Fibroblast of pulmonary artery (primary cell): Measurements from ENCODE around the gene NPHP4.

Experiments used
- DNase-seq: peaks from one replicate; pipeline ENCODE4 v3.0.0-alpha.2; 2010; ENCODE audit warnings: low read depth
- H3K4me3 ChIP-seq: replicated peaks from 2 replicates; pipeline ENCODE4 v1.5.1; 2011; ENCODE audit warnings: low read depth, mild to moderate bottlenecking, control low read depth, low read length, moderate library complexity
- TF ChIP-seq, protein P1 (sequence below): IDR thresholded peaks from 2 replicates; pipeline ENCODE4 v1.5.1; 2011; ENCODE audit warnings: mild to moderate bottlenecking, control low read depth, low read length, inconsistent platforms; ENCODE audit errors: missing control alignments

NPHP4 gene

DNA sequence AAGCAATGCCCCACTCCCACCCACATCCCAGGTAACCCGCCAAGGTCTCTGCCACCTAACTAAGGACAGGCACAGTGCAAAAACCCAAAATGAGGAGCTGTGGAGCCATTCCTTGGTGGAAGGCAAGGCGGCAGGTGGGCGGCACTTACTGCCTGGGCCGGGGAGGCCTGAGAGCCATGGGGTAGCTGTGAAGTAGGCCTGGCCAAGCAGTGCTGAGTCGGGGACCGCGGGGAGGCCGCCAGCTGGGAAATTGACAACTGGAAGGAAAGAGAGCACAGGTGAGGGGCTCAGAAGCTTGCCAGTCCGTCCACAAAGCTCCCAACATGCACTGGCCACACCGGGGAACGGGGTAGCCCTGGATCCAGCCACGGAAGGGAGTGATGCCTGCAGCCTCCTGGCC lies 85.3 kb downstream of the NPHP4 start:
- no peak overlapping the region for H3K4me3 ChIP-seq
- DNase-seq = no peak
- TF ChIP-seq, protein P1, sequence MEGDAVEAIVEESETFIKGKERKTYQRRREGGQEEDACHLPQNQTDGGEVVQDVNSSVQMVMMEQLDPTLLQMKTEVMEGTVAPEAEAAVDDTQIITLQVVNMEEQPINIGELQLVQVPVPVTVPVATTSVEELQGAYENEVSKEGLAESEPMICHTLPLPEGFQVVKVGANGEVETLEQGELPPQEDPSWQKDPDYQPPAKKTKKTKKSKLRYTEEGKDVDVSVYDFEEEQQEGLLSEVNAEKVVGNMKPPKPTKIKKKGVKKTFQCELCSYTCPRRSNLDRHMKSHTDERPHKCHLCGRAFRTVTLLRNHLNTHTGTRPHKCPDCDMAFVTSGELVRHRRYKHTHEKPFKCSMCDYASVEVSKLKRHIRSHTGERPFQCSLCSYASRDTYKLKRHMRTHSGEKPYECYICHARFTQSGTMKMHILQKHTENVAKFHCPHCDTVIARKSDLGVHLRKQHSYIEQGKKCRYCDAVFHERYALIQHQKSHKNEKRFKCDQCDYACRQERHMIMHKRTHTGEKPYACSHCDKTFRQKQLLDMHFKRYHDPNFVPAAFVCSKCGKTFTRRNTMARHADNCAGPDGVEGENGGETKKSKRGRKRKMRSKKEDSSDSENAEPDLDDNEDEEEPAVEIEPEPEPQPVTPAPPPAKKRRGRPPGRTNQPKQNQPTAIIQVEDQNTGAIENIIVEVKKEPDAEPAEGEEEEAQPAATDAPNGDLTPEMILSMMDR = no peak

DNA sequence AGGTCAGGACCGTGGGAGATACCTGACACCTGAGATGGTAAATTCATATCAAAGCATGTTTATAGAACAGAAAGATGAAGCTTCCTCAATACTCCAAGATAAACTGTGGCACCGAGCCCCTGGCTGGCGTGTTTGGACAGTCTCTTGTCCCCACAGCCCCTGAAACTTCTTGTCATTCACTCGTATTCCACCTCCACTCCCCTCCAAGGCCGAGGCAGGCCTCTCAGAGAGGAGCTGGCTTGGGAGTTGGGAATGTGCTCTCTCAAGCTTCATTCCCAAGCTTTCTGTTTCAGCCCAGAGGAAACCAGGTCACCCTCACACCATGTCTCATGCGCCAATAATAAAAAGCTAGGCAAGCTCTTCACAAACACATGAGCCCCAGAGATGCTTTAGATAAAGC lies 86.1 kb downstream of the NPHP4 start:
- TF ChIP-seq, protein P1 = no peak
- no peak for DNase-seq
- H3K4me3 ChIP-seq = no peak overlapping the region

DNA sequence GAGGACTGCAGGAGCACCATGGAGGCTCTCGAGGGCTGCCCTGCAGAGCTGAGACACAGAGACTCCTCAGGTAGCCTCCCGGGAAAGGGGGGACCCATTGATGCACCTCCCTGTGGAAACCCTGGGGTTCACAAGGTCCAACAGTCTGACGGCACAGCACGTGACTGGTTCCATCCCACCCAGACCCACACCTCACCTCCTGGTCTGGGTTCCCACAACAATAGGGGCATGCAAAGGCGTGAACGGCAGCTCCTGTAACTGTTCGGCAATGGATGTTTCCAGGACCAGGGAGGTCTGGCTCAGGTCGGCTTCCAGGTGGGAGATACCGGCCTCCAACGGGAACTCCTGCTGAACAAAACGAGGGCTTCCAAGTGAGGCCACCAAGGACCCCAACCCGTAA lies 86.8 kb downstream of the NPHP4 start:
- no peak overlapping the region for H3K4me3 ChIP-seq
- TF ChIP-seq, protein P1 = no peak
- DNase-seq = no peak

DNA sequence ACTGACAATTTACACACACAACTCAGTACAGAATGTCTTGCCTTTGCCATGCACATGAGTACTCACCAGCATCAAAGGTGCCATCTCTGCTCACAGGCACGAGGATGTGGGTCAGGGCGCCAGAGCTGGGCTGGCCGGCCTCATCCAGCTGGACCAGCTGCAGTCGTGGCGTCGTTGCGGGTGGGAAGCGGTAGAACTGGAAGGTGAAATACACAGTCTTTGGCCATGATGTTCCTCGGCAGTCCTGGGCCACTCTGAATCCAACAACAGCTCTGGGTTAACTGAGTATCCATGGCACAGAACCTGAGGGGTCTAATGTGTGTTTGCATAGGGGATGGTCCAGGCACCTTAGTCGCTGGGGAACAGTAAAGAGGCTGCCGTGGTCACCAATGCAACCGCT lies 87.7 kb downstream of the NPHP4 start:
- no peak for DNase-seq
- TF ChIP-seq, protein P1 = no peak
- no peak overlapping the region for H3K4me3 ChIP-seq

DNA sequence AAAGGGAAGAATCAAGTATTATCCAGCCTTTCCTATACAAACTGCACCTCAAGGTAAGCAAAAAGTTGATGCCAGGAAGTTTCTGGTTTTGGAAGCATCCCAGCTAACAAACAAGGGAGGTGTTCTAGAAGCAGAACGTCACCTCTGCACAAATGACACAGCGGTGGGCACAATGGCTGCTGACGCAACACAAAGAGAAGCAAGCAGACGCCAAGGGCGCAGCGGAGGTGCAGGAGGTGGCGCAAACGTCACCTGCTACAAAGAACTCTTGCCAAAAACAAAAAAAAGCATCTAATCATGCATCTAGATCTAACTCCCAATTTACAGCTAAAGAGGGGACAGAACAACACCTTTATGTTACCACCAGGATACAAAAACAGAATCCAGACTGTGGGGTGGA lies 88.5 kb downstream of the NPHP4 start:
- TF ChIP-seq, protein P1 = no peak
- DNase-seq = no peak

DNA sequence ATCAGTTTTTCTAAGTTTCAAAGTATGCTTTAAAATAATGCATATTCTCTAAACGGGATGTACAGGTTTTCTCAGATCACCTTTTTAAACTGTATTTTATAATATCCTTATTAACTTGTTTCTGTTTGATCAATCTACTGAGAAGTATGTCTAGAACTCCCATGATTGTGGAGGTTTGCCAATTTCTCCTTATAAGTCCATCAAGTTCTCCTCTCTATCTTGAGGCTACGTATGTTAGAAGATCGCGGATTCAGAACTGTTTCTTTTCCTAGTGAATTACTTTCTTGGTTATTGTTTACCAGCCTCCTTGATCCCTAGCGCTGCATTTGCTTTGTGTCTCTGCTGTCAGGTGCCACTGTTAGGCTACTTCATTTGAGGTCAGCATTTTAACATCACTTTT lies 89.2 kb downstream of the NPHP4 start:
- TF ChIP-seq, protein P1 = no peak
- no peak overlapping the region for H3K4me3 ChIP-seq
- no peak for DNase-seq

More for the DNA sequence above, 88.5 kb downstream of the NPHP4 start:
- no peak overlapping the region for H3K4me3 ChIP-seq

DNA sequence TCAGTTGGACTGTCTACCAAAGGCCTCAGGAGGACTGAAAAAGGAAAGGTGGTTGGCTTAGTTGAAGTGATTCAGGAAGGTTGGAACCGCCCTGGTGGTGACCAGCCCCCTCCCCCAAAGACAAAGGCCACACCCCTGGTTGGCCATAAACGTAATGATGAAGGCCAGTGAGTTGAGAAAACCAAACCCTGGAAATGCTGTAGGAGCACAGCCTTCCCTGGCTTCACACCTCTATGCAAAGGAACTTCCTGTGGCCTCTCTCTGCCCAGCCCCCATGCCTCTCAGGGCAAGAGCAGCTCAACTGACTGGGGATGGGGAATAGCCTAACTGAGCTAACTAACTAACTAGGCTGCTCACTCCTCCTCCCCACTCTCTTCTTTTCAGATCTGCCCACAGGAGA lies 90.4 kb downstream of the NPHP4 start:
- TF ChIP-seq, protein P1 = no peak
- no peak overlapping the region for H3K4me3 ChIP-seq
- DNase-seq = no peak
